ENCODE data around the gene SMURF1.

Gene SMURF1

GRCh38 chr7:99141841-99142726, 1.8 kb downstream of the SMURF1 start:
- DNase-seq (ENCODE audit: low read depth): peak; percentile 35

- DNase-seq (ENCODE audit: low read depth): no peak
Observed at GRCh38 chr7:99141334-99141733, 2.6 kb downstream of the SMURF1 start.

- DNase-seq (ENCODE audit: low read depth): no peak
Observed at GRCh38 chr7:99140813-99141212, 3.1 kb downstream of the SMURF1 start.

GRCh38 chr7:99139036-99139435, 4.9 kb downstream of the SMURF1 start:
- no peak for DNase-seq (ENCODE audit: low read depth)

- no peak for DNase-seq (ENCODE audit: low read depth)
Observed at GRCh38 chr7:99137411-99138180, 6.3 kb downstream of the SMURF1 start.

- DNase-seq (ENCODE audit: low read depth): no peak
Observed at GRCh38 chr7:99135938-99136337, 8.0 kb downstream of the SMURF1 start.

- DNase-seq (ENCODE audit: low read depth): no peak
Observed at GRCh38 chr7:99133766-99134564, 9.9 kb downstream of the SMURF1 start.

GRCh38 chr7:99132595-99133321, 11.2 kb downstream of the SMURF1 start:
- no peak for DNase-seq (ENCODE audit: low read depth)

- DNase-seq (ENCODE audit: low read depth): no peak
Observed at GRCh38 chr7:99131290-99131689, 12.6 kb downstream of the SMURF1 start.

GRCh38 chr7:99129536-99129935, 14.4 kb downstream of the SMURF1 start:
- DNase-seq (ENCODE audit: low read depth): no peak

- DNase-seq (ENCODE audit: low read depth): no peak
Observed at GRCh38 chr7:99129001-99129400, 14.9 kb downstream of the SMURF1 start.

GRCh38 chr7:99128076-99128950, 15.6 kb downstream of the SMURF1 start:
- no peak for DNase-seq (ENCODE audit: low read depth)

GRCh38 chr7:99127636-99128035, 16.3 kb downstream of the SMURF1 start:
- no peak for DNase-seq (ENCODE audit: low read depth)

GRCh38 chr7:99126921-99127553, 16.9 kb downstream of the SMURF1 start:
- DNase-seq (ENCODE audit: low read depth): no peak

- DNase-seq (ENCODE audit: low read depth): no peak
Observed at GRCh38 chr7:99125505-99125865, 18.4 kb downstream of the SMURF1 start.

- no peak for DNase-seq (ENCODE audit: low read depth)
Observed at GRCh38 chr7:99124751-99125504, 19.0 kb downstream of the SMURF1 start.

GRCh38 chr7:99124236-99124635, 19.7 kb downstream of the SMURF1 start:
- no peak for DNase-seq (ENCODE audit: low read depth)

GRCh38 chr7:99123571-99124033, 20.3 kb downstream of the SMURF1 start:
- no peak for DNase-seq (ENCODE audit: low read depth)

- DNase-seq (ENCODE audit: low read depth): no peak
Observed at GRCh38 chr7:99122762-99123161, 21.1 kb downstream of the SMURF1 start.

All from activated gamma-delta T cell treated with anti-CD3 and anti-CD28 coated beads, Interleukin-2, amount 50 U/mL, for 16 hours (primary cell).